Neural cell (in vitro differentiated cells): Measurements from ENCODE around the gene CCDC50. TPM values are rescaled to one million over a fixed set of nuclear protein-coding genes. Genes with fewer than 3 reads are reported as not detected.

ENCODE experiments used
- H2AFZ ChIP-seq: fragments of 200-600, 300-800 bp; sonication (generic), shearing (Covaris generic); 2 replicates; pipeline ENCODE4 v1.6.0; 2014; ENCODE audit warnings: low read depth, mild to moderate bottlenecking, antibody characterized with exemption, low read length, moderate library complexity
- H3F3A ChIP-seq: fragments of 200-600 bp; shearing (Covaris generic); 2 replicates; pipeline ENCODE4 v1.6.1; 2016; ENCODE audit warnings: mild to moderate bottlenecking, moderate library complexity, mixed read lengths, antibody characterized with exemption, low read length; ENCODE audit not compliant: insufficient read depth, poor library complexity, severe bottlenecking
- H3K27ac ChIP-seq: fragments of 200-600, 300-800 bp; sonication (generic), shearing (Covaris generic); 2 replicates; pipeline ENCODE4 v1.5.1; 2014; ENCODE audit warnings: mild to moderate bottlenecking, low read length, moderate library complexity
- H3K27me3 ChIP-seq: fragments of 300-800, 200-600 bp; sonication (generic), shearing (Covaris generic); 2 replicates; pipeline ENCODE4 v1.6.0; 2014; ENCODE audit warnings: mild to moderate bottlenecking, low read depth, low read length, moderate library complexity; ENCODE audit not compliant: insufficient read depth
- H3K36me3 ChIP-seq: fragments of 300-800, 200-600 bp; sonication (generic), shearing (Covaris generic); 2 replicates; pipeline ENCODE4 v1.5.1; 2014; ENCODE audit warnings: mild to moderate bottlenecking, antibody characterized with exemption, low read length, moderate library complexity; ENCODE audit not compliant: insufficient read depth
- H3K4me2 ChIP-seq: fragments of 300-800, 200-600 bp; sonication (generic), shearing (Covaris generic); 2 replicates; pipeline ENCODE4 v1.6.0; 2014; ENCODE audit warnings: mild to moderate bottlenecking, low read length
- H3K4me3 ChIP-seq: fragments of 300-800, 200-600 bp; sonication (generic), shearing (Covaris generic); 2 replicates; pipeline ENCODE4 v1.5.1; 2014; ENCODE audit warnings: mild to moderate bottlenecking, low read length, moderate library complexity
- H3K79me2 ChIP-seq: fragments of 200-600 bp; shearing (Covaris generic); replicated peaks from 2 replicates; pipeline ENCODE4 v1.6.0; 2014; ENCODE audit warnings: mild to moderate bottlenecking, low read length, moderate library complexity; ENCODE audit not compliant: insufficient read depth
- H3K9ac ChIP-seq: fragments of 300-800, 200-600 bp; sonication (generic), shearing (Covaris generic); 2 replicates; pipeline ENCODE4 v1.6.1; 2016; ENCODE audit warnings: mild to moderate bottlenecking, low read length, mixed read lengths
- H3K9me2 ChIP-seq: fragments of 200-600 bp; shearing (Covaris generic); 2 replicates; pipeline ENCODE4 v1.6.1; 2016; ENCODE audit warnings: mild to moderate bottlenecking, low read length, mixed read lengths; ENCODE audit not compliant: insufficient read depth
- H3K9me3 ChIP-seq: fragments of 200-600, 300-800 bp; sonication (generic), shearing (Covaris generic); 2 replicates; pipeline ENCODE4 v1.6.1; 2016; ENCODE audit warnings: mild to moderate bottlenecking, mixed run types, low read length, moderate library complexity, mixed read lengths
- H4K20me1 ChIP-seq: fragments of 200-600 bp; shearing (Covaris generic); 2 replicates; pipeline ENCODE4 v1.6.1; 2016; ENCODE audit warnings: mild to moderate bottlenecking, mixed run types; ENCODE audit not compliant: insufficient read depth
- EP300 ChIP-seq: fragments of 450-650 bp; conservative IDR thresholded peaks from 2 replicates; pipeline ENCODE4 v1.6.1; 2014; ENCODE audit warnings: antibody characterized with exemption, mild to moderate bottlenecking, moderate library complexity; ENCODE audit not compliant: poor library complexity, severe bottlenecking
- EZH2 ChIP-seq: fragments of 200-600, 300-800 bp; shearing (Covaris generic), sonication (generic); IDR thresholded peaks from 2 replicates; pipeline ENCODE4 v1.6.1; 2014; ENCODE audit warnings: antibody characterized with exemption, low read length, borderline replicate concordance, mild to moderate bottlenecking; ENCODE audit not compliant: insufficient read depth, poor library complexity, severe bottlenecking
- MXI1 ChIP-seq: fragments of 450-650 bp; conservative IDR thresholded peaks from 2 replicates; pipeline ENCODE4 v1.6.1; 2014; ENCODE audit warnings: antibody characterized with exemption, mild to moderate bottlenecking; ENCODE audit not compliant: poor library complexity, severe bottlenecking
- POLR2AphosphoS5 ChIP-seq: IDR thresholded peaks from 2 replicates; pipeline ENCODE4 v1.6.1; 2012
- RAD21 ChIP-seq: fragments of 450-650 bp; conservative IDR thresholded peaks from 2 replicates; pipeline ENCODE4 v1.6.1; 2014; ENCODE audit warnings: antibody characterized with exemption, mild to moderate bottlenecking, moderate library complexity
- TAF1 ChIP-seq: IDR thresholded peaks from 2 replicates; pipeline ENCODE4 v1.6.1; 2012; ENCODE audit warnings: low read depth
- polyA plus RNA-seq: library from polyadenylated mRNA; depleted of rRNA; stranded (reverse); fragments of >200 nt; gene quantifications from 2 replicates; pipeline ENCODE4 v1.2.3, GENCODE V29; 2014
- TF ChIP-seq, protein P1 (sequence below): fragments of 450-650 bp; IDR thresholded peaks from 2 replicates; pipeline ENCODE4 v1.5.1; 2014; ENCODE audit warnings: antibody characterized with exemption, mild to moderate bottlenecking, moderate library complexity; ENCODE audit not compliant: poor library complexity, severe bottlenecking
- TF ChIP-seq, protein P2 (sequence below): IDR thresholded peaks from 2 replicates; pipeline ENCODE4 v1.6.1; 2012; ENCODE audit warnings: borderline replicate concordance

Gene CCDC50
- polyA plus RNA-seq, 1 donor from 2014 or later: 58.2 TPM

DNA sequence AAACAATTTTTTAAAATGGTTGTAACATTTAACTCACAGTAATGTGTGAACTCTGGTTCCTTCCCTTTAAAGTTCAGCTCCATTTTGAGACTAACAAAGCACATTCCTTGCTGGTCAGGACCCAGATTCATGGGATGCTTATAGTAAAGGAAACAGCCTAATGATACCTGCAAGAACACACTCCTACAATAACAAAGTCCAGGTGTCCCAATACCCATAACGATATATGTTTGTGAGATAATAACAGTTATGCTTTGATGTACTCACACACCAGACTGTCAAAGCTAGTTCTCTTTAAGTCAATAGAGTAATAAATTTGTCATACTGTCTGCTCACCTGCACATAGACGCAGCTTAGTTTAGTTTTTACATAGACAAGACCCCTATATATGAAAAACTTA, 15.9 kb upstream of the CCDC50 start:
- no peaks in the 10 kb centered on the region for H3K79me2 ChIP-seq
- H3K9me3 ChIP-seq: no peaks in the 10 kb centered on the region
- H3K27me3 ChIP-seq: no peaks in the 10 kb centered on the region
- H3K9me2 ChIP-seq: no peaks in the 10 kb centered on the region
- no peak for TF ChIP-seq EP300
- TF ChIP-seq, protein P1, sequence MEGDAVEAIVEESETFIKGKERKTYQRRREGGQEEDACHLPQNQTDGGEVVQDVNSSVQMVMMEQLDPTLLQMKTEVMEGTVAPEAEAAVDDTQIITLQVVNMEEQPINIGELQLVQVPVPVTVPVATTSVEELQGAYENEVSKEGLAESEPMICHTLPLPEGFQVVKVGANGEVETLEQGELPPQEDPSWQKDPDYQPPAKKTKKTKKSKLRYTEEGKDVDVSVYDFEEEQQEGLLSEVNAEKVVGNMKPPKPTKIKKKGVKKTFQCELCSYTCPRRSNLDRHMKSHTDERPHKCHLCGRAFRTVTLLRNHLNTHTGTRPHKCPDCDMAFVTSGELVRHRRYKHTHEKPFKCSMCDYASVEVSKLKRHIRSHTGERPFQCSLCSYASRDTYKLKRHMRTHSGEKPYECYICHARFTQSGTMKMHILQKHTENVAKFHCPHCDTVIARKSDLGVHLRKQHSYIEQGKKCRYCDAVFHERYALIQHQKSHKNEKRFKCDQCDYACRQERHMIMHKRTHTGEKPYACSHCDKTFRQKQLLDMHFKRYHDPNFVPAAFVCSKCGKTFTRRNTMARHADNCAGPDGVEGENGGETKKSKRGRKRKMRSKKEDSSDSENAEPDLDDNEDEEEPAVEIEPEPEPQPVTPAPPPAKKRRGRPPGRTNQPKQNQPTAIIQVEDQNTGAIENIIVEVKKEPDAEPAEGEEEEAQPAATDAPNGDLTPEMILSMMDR: no peak
- TF ChIP-seq, protein P2, sequence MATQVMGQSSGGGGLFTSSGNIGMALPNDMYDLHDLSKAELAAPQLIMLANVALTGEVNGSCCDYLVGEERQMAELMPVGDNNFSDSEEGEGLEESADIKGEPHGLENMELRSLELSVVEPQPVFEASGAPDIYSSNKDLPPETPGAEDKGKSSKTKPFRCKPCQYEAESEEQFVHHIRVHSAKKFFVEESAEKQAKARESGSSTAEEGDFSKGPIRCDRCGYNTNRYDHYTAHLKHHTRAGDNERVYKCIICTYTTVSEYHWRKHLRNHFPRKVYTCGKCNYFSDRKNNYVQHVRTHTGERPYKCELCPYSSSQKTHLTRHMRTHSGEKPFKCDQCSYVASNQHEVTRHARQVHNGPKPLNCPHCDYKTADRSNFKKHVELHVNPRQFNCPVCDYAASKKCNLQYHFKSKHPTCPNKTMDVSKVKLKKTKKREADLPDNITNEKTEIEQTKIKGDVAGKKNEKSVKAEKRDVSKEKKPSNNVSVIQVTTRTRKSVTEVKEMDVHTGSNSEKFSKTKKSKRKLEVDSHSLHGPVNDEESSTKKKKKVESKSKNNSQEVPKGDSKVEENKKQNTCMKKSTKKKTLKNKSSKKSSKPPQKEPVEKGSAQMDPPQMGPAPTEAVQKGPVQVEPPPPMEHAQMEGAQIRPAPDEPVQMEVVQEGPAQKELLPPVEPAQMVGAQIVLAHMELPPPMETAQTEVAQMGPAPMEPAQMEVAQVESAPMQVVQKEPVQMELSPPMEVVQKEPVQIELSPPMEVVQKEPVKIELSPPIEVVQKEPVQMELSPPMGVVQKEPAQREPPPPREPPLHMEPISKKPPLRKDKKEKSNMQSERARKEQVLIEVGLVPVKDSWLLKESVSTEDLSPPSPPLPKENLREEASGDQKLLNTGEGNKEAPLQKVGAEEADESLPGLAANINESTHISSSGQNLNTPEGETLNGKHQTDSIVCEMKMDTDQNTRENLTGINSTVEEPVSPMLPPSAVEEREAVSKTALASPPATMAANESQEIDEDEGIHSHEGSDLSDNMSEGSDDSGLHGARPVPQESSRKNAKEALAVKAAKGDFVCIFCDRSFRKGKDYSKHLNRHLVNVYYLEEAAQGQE: no peak
- no peak for TF ChIP-seq TAF1
- TF ChIP-seq POLR2AphosphoS5: no peak
- TF ChIP-seq EZH2: no peak
- TF ChIP-seq RAD21: no peak
- TF ChIP-seq MXI1: no peak
- H4K20me1 ChIP-seq: no peaks in the 10 kb centered on the region
- H3K36me3 ChIP-seq: no peaks in the 10 kb centered on the region
- no peak overlapping the region for H3K4me2 ChIP-seq
- H3F3A ChIP-seq: no peaks in the 10 kb centered on the region
- no peak overlapping the region for H3K4me3 ChIP-seq
- no peak overlapping the region for H3K9ac ChIP-seq
- H3K27ac ChIP-seq: no peak overlapping the region
- H2AFZ ChIP-seq: no peak overlapping the region

DNA sequence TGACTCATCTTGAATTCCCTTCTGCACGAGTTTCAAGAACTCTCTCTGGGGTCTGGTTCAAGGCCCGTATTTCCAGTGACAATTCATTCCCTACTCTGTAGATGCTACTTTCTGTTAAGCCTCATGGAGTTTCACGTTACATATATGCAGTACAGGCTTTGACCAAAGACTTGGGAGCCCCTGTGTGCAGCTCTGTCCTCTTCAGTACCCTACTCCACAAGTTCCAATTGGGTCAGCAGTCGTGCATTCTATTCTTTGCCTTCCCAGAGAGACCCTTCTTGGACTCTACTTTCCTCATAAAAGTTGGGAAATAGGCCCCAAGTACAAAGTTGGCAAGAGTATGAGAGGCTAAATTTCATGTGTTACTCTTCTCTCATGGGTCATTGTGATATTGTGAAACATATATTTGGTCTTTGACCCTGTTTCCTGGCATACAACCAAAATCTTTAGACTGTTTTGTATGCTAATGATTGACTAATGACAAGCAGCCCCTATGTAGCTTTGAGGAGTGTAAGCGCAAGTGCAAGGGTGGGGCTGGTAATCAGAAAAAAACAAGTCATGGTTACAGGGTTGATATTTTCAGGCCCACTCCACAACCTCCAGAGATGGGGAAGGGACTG, 15.0 kb upstream of the CCDC50 start:
- Histone ChIP-seq H3K4me2 (no peak overlapping the region), H3K27ac (no peak overlapping the region), H3F3A (no peaks in the 10 kb centered on the region), H4K20me1 (no peaks in the 10 kb centered on the region), H3K9me2 (no peaks in the 10 kb centered on the region), H3K9me3 (no peaks in the 10 kb centered on the region), H3K79me2 (no peaks in the 10 kb centered on the region), H3K4me3 (no peak overlapping the region), H3K27me3 (no peaks in the 10 kb centered on the region), H3K9ac (no peak overlapping the region), H2AFZ (no peak overlapping the region), H3K36me3 (no peaks in the 10 kb centered on the region)
- TF ChIP-seq EZH2 (no peak), POLR2AphosphoS5 (no peak), RAD21 (no peak)
- TF ChIP-seq, protein P1: no peak
- TF ChIP-seq, protein P2: no peak
